ENCODE data around the gene PRODH2. TPM values are rescaled to one million over a fixed set of nuclear protein-coding genes. Genes with fewer than 3 reads are reported as not detected.

The PRODH2 gene
- total RNA-seq, 6 experiments from 2014 or later: not detected

DNA sequence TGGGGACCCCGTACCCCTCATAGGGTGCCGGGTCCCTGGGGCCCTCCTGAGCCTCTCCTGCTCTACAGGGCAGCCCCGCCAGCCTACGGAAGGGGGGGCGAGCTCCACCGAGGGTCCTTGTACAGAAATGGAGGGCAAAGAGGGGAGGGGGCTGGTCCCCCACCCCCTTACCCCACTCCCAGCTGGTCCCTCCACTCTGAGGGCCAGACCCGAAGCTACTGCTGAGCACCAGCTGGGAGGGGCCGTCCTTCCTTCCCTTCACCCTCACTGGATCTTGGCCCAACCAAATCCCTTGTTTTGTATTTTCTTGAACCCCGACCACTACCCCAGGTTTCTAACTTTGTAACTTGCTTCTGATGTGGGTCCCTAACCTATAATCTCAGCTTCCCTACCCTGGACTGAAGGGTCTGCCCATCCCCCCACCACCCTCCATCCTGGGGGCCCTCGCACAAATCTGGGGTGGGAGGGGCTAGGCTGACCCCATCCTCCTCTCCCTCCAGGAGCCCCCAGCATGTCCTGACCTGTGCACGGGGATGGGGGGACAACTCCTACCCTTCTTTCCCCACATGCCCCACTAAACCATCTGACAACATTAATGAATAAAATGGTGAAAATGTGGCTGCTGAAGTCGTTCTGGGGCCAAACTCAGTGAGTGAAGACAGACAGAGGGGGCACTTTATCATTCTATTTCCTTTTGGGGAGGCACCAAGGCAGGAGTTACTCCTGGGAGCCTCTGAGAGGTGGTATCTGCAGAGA lies 24.3 kb downstream of the PRODH2 start:
- no peak for TF ChIP-seq CTCF (IDR thresholded peaks at IDR 0.05)

GRCh38 chr19:35787227-35787799 lies 25.3 kb downstream of the PRODH2 start:
- H3K9me3 Mint-ChIP-seq: no peaks in the 10 kb centered on the region
- no peak for TF ChIP-seq CTCF (IDR thresholded peaks at IDR 0.05)
- H3K27ac Mint-ChIP-seq: no peak overlapping the region
- no peaks in the 10 kb centered on the region for H3K4me1 Mint-ChIP-seq (ENCODE audit: low read depth)
- H3K27me3 Mint-ChIP-seq (ENCODE audit: insufficient read depth): peaks cover 2% of the 10 kb centered on the region; the same call in 1 of the 2 replicates
- H3K4me3 Mint-ChIP-seq: no peak overlapping the region
- H3K36me3 Mint-ChIP-seq (ENCODE audit: low read depth): no peaks in the 10 kb centered on the region
- no peak for DNase-seq

More for the DNA sequence above, 24.3 kb downstream of the PRODH2 start:
- DNase-seq: no peak
- H3K9me3 Mint-ChIP-seq: no peaks in the 10 kb centered on the region
- H3K27ac Mint-ChIP-seq: no peak overlapping the region; the same call in 1 of the 2 replicates
- no peaks in the 10 kb centered on the region for H3K36me3 Mint-ChIP-seq (ENCODE audit: low read depth)
- no peaks in the 10 kb centered on the region for H3K4me1 Mint-ChIP-seq (ENCODE audit: low read depth)
- H3K4me3 Mint-ChIP-seq: no peak overlapping the region
- peaks cover 3% of the 10 kb centered on the region; the same call in 1 of the 2 replicates for H3K27me3 Mint-ChIP-seq (ENCODE audit: insufficient read depth)

GRCh38 chr19:35786299-35787160 lies 26.1 kb downstream of the PRODH2 start:
- no peak for DNase-seq
- no peaks in the 10 kb centered on the region for H3K9me3 Mint-ChIP-seq
- H3K27me3 Mint-ChIP-seq (ENCODE audit: insufficient read depth): no peaks in the 10 kb centered on the region; the same call in 1 of the 2 replicates
- no peak overlapping the region for H3K27ac Mint-ChIP-seq
- no peaks in the 10 kb centered on the region for H3K4me1 Mint-ChIP-seq (ENCODE audit: low read depth)
- peaks cover under 1% of the 10 kb centered on the region; the same call in 1 of the 2 replicates for H3K36me3 Mint-ChIP-seq (ENCODE audit: low read depth)
- H3K4me3 Mint-ChIP-seq: no peak overlapping the region
- TF ChIP-seq CTCF (IDR thresholded peaks at IDR 0.05): no peak

DNA sequence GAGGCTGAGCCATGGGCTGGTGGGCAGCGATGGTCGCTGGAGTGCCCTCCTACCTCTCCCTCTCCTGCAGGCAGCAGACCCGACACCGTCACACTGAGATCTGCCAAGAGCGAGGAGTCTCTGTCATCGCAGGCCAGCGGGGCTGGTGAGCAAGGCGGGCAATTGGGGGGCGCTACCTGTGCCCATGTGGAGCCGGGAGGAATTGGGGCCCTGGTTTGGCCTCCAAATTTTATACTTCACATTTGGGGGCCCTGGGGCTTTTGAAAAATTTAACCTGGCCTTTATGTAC lies 27.4 kb downstream of the PRODH2 start:
- Mint-ChIP-seq H3K4me3 (no peak overlapping the region), H3K4me1 (ENCODE audit: low read depth) (no peaks in the 10 kb centered on the region), H3K36me3 (ENCODE audit: low read depth) (peaks cover 6% of the 10 kb centered on the region), H3K27ac (no peak overlapping the region), H3K9me3 (no peaks in the 10 kb centered on the region), H3K27me3 (ENCODE audit: insufficient read depth) (no peaks in the 10 kb centered on the region; the same call in 1 of the 2 replicates)
- DNase-seq: no peak
- no peak for TF ChIP-seq CTCF (IDR thresholded peaks at IDR 0.05)

GRCh38 chr19:35784503-35785338 lies 27.9 kb downstream of the PRODH2 start:
- Mint-ChIP-seq H3K4me3 (no peak overlapping the region), H3K9me3 (no peaks in the 10 kb centered on the region), H3K27ac (no peak overlapping the region), H3K27me3 (ENCODE audit: insufficient read depth) (no peaks in the 10 kb centered on the region; the same call in 1 of the 2 replicates), H3K4me1 (ENCODE audit: low read depth) (no peaks in the 10 kb centered on the region), H3K36me3 (ENCODE audit: low read depth) (peaks cover 6% of the 10 kb centered on the region)
- no peak for DNase-seq
- no peak for TF ChIP-seq CTCF (IDR thresholded peaks at IDR 0.05)
